ENCODE measurements around the gene MIGA1.
"Not testable (repeated sequence)": the region's sequence is repeated elsewhere in the genome, so short reads cannot be mapped to it uniquely, and the experiment has no call there.

MIGA1 gene

GRCh38 chr1:77802026-77802425 is 22.6 kb downstream of the MIGA1 start:
- no peak for DNase-seq (ENCODE audit: low read depth in 2 of 2)

- no peak for DNase-seq (ENCODE audit: low read depth in 2 of 2)
These were observed 23.9 kb downstream of the MIGA1 start for GRCh38 chr1:77803371-77803770.

- DNase-seq (ENCODE audit: low read depth in 2 of 2): not testable (repeated sequence)
These were observed 30.5 kb downstream of the MIGA1 start for GRCh38 chr1:77809787-77810462.

- DNase-seq (ENCODE audit: low read depth in 2 of 2): not testable (repeated sequence)
These were observed 32.1 kb downstream of the MIGA1 start for GRCh38 chr1:77811589-77811988.

- no peak for DNase-seq (ENCODE audit: low read depth in 2 of 2)
These were observed 38.1 kb downstream of the MIGA1 start for GRCh38 chr1:77817368-77818209.

GRCh38 chr1:77820121-77820520 is 40.7 kb downstream of the MIGA1 start:
- no peak for DNase-seq (ENCODE audit: low read depth in 2 of 2)

- DNase-seq (ENCODE audit: low read depth in 2 of 2): no peak
These were observed 44.6 kb downstream of the MIGA1 start for GRCh38 chr1:77824079-77824478.

- DNase-seq (ENCODE audit: low read depth in 2 of 2): no peak
These were observed 45.2 kb downstream of the MIGA1 start for GRCh38 chr1:77824694-77825093.

GRCh38 chr1:77825131-77825709 is 45.8 kb downstream of the MIGA1 start:
- DNase-seq (ENCODE audit: low read depth in 2 of 2): no peak

- not testable (repeated sequence) for DNase-seq (ENCODE audit: low read depth in 2 of 2)
These were observed 47.4 kb downstream of the MIGA1 start for GRCh38 chr1:77826851-77827250.

GRCh38 chr1:77828098-77828497 is 48.6 kb downstream of the MIGA1 start:
- no peak for DNase-seq (ENCODE audit: low read depth in 2 of 2)

GRCh38 chr1:77829851-77830250 is 50.4 kb downstream of the MIGA1 start:
- no peak for DNase-seq (ENCODE audit: low read depth in 2 of 2)

GRCh38 chr1:77830946-77831345 is 51.5 kb downstream of the MIGA1 start:
- no peak for DNase-seq (ENCODE audit: low read depth in 2 of 2)

- no peak for DNase-seq (ENCODE audit: low read depth in 2 of 2)
These were observed 52.1 kb downstream of the MIGA1 start for GRCh38 chr1:77831566-77831965.

- DNase-seq (ENCODE audit: low read depth in 2 of 2): no peak
These were observed 52.7 kb downstream of the MIGA1 start for GRCh38 chr1:77831976-77832711.

- DNase-seq (ENCODE audit: low read depth in 2 of 2): no peak
These were observed 53.5 kb downstream of the MIGA1 start for GRCh38 chr1:77832901-77833300.

- DNase-seq (ENCODE audit: low read depth in 2 of 2): no peak
These were observed 54.2 kb downstream of the MIGA1 start for GRCh38 chr1:77833521-77834100.

GRCh38 chr1:77834771-77835334 is 55.4 kb downstream of the MIGA1 start:
- DNase-seq (ENCODE audit: low read depth in 2 of 2): no peak

- DNase-seq (ENCODE audit: low read depth in 2 of 2): no peak
These were observed 62.1 kb downstream of the MIGA1 start for GRCh38 chr1:77841574-77841973.

- DNase-seq (ENCODE audit: low read depth in 2 of 2): no peak
These were observed 66.5 kb downstream of the MIGA1 start for GRCh38 chr1:77845951-77846350.

- no peak for DNase-seq (ENCODE audit: low read depth in 2 of 2)
These were observed 67.5 kb downstream of the MIGA1 start for GRCh38 chr1:77846966-77847365.
